Ovary (tissue), 3 donors: ENCODE results near the gene SLC30A3.

Source experiments
- CTCF ChIP-seq, 3 donors: fragments of 450-650 bp in 2 of 3; fragments of 200-600 bp in 1 of 3; IDR thresholded peaks; one replicate each; pipeline versions ENCODE4 v1.5.1 to v1.8.0; 2016 to 2022; ENCODE audit warnings: antibody characterized with exemption in 3 of 3, mild to moderate bottlenecking in 1 of 3
- POLR2A ChIP-seq: fragments of 450-650 bp; IDR thresholded peaks from one replicate; pipeline ENCODE4 v1.6.1; 2017; ENCODE audit warnings: antibody characterized with exemption, mild to moderate bottlenecking, moderate library complexity
- donor health status: DM: no; HTN: no; CAD: no.

GRCh38 chr2:27212626-27213471 is 50.0 kb downstream of the SLC30A3 start:
- TF ChIP-seq POLR2A (no peak), CTCF (IDR thresholded peaks at IDR 0.05) (no peak)
